Measurements from ENCODE around the gene ABCA4.

ABCA4 gene

DNA sequence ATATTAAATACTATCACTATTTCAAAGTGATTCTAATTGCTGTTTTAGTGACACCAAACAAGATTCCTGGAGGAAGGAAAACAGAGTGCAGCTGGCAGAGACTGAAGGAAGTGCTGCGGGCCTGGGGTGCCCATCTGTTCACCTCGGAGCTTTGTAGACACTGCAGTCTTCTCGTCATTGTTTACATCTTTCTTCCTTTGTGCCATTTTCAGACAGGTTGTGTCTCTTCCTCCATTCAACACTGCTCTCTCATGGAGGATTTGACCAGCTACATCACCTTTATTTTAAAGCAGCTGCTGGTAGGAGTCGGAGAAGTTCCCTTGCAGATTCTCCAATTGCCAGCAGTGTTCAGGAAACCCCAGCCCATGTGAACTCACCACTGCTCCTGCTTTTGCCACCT, 37.3 kb downstream of the ABCA4 start:
- no peak for DNase-seq (ENCODE audit: low read depth)

DNA sequence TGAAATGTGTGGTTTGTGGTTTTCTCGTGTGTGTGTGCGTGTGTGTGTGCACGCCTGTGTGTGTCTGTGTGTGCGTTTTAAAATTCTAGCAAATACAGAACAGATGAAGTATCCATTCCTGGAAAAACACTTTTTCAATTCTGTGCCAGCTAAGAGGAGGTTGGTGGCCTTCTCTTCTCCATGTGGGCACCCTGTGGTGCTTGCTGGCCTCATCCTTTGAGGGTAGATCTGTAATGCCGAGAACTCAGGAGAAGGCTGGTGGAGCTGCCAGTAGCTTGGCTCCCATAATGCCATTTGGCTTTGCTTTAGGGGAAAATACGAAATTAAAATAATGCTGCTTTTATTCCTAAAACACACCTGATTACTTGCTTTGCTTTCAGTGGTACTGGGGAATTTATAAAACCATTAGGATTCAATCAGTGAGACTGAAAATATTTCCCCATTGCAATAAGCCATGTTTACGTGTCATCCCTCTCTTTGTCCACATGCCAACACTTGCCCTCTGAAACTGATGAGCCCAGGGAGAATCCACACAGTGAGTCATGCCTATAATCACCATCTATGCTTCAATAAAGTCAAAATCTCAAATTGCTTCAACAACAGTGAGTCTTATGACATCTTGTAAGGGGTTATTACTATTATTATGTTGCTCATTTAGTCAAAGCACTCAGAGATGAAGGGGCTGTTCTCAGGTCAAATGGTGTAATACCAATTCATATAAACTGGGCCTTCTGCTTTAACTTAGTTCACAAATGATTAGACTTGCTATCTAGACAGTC, 39.2 kb downstream of the ABCA4 start:
- no peak for DNase-seq (ENCODE audit: low read depth)

DNA sequence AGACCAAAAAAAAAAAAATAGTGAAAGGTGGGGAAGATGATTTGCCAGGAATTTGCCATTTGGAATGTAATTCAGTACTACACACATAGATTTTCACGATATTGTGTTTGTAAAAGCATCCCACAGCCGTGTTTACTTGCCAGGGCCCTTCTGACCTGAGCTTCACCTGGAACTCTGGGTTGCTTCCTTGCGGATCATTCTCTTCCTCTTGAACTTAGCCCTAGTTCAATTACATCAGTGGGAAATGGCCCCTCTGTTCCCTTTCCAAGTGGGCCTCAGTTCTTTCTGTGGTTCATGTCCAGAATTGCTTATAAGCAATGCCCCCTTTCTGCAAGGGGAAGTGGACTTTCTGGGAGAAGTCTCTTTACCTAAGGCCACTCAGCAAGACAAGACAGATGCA, 41.0 kb downstream of the ABCA4 start:
- no peak for DNase-seq (ENCODE audit: low read depth)

DNA sequence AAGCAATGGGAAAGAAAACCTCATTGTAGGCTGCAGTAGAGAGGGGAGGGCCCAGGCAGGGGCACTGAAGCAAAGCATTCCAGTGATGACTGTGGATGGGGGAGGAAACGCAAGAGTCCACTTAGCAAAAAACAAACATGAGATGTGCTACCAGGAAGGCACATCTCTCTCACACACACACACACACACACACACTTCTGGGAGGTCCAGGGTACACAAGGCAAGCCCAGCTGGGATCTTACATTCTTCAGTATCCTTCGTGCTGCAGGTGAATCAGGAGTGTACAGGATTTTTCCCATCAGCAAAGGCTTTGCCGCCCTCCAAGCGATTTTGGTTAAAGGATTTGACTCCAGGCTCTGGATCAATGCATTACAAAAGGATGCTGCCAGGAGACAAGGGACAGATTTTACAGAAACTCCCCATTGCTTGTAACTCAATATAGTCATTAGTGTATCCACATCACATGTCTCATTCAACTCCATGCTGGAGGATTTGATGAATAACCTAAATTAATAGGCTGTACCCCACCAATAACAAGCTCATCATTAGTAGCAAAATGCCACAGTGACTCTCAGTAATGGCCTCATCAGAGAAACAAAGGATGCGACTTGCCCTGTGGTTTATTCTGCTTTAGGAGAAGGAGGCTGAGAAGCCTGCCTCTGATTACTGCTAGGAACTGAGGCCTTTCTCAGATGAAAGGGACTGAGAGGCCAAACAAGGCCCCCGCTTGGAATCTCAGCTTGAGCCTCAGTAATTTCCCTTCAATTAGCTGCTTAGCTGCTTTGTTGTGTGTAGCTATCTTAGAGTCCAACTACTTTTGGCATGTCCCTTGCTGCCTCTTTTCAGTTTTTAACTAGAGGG, 41.6 kb downstream of the ABCA4 start:
- DNase-seq (ENCODE audit: low read depth), result no peak

DNA sequence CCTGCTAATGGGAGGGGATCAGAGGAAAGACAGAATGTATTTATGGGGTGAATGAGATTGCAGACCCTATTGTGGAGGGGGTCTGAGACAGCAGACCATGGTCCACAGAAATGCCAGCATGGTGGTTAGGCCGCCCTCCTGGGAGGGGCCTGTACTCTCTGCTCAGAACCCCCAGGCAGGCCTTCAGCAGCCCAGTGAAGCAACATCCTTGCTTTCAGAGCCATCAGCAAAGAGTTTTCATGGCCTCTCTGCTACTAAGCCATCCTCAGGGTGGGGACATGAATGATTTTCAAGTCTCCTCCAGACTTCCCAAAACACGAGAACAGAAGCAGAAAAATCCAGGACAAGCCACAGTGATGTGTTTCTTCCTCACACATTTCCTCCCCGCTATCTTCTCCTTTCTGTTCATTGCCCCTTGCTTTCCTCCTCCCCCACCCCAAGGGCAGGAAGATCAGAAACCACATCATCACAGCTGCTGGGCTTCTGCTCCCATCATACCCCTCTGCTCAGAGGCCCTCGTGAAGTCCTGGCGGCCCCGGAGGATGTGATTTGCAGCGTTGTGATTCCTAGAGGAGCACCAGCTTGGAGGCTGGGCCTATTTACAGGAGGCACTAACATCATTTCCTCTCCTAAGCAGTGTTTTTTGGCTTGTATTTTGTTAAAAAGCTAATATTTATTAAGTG, 48.0 kb downstream of the ABCA4 start:
- DNase-seq (ENCODE audit: low read depth), result no peak

DNA sequence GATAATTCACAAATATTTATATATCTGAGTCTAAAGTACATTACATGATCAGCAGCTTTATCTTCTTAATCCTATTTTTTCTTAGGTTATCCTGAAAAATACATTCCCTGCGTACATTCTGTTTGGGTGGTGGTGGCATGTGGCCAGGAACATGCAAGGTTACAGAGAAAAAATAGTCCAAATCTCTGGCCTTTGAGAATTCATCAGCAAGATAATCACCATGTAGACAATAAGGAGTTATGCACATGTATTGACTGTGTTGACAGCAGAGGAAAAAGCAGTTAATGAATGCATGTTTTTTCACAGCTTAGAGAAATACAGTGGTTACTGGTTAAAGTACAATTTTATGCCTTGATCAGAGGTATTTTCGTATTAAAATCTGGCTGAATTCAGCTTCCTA, 49.0 kb downstream of the ABCA4 start:
- no peak for DNase-seq (ENCODE audit: low read depth)

DNA sequence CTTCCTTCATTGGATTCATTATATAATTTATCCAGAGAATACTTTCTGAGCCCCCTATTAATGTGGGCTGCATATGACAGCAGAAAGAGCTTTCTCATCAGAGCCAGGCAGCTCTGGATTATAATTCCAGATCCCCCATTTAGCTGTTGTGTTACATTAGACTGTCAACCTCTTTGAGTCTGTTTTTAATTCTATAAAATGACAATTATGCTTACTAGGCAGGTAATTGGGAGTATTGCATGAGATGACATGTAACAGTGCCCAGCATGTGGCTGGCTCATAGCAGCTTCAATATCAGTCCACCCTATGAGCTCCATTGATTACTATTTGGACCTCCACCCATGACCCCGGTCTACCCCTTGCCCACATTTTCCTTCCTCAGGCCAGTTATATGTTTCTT, 49.6 kb downstream of the ABCA4 start:
- DNase-seq (ENCODE audit: low read depth), result no peak

DNA sequence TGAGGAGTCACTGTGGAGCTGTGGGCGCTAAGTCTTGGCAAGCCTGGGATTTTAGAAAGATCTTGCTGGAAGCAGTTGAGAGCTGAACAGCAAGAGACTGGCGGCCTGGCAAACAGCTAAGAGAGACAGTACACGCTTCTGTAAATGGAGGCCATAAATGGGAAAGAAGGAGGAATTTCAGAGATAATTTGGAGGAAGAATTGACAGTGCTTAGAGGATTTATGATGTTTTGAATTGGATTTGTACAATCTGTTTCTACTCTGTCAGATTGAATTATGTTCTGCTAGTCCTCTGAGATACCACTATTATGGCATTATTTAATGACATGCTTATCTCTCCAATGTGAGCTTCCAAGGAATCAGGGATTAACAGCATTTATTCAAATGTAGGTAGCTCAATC, 50.1 kb downstream of the ABCA4 start:
- DNase-seq (ENCODE audit: low read depth), result no peak

DNA sequence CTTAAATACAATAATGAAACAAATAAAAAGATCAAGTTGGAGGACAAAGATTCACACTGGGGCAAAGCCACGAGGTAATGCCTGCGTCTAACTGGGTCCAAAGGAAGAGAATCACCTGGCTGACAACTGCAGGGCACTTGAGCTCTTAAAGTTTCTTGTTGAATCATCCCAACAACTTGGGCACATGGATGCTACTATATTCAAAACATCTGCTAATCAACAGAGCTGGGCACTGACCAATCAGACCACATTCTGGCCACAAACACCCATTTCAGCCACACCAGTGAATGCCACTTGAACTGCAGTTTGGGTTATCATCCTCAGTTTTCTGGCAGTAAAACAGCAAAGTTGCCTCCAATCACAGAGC, 51.0 kb downstream of the ABCA4 start:
- DNase-seq (ENCODE audit: low read depth), result no peak

DNA sequence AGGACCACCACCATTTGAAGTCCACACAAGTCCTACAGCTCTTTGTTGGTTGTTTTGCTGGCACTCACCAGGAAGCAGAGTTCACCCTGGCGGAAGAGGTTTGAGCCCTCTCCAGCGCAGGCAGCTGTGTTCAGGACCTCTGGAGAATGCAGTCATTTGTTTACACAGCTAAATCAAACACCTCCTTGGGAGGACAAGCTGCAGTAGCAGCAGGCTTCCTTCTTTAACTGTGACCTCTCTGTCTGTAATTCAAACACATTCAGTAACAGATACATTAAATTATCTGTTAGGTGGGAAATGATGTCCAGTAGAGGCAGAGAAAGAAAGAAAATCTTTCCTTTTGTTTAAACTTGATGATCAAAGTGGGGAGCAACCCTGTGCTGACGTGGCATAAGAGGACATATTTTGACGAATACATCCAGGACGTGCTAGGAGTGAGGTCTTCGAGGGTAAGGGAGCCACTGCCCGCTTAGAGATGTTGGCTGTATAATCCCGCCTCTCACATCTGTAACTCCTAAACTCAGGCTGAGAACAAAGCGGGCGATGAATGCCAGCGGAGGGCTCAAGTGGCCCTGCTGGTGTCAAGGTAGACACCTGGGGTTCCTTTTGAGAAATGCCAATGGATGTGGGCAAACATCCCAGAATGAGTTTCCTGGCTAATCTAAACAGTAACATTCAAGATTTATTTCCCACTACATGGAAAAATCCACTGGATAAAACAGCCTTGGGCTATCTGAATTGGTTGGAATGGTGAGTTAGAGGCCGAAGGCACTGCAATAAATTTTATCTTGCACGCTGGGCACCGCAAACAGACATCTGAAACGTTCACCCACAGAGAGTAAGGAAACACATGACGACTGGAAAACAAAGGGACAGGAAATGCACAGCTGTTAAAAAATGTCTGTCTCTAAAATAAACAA, 51.7 kb downstream of the ABCA4 start:
- DNase-seq (ENCODE audit: low read depth), result no peak

DNA sequence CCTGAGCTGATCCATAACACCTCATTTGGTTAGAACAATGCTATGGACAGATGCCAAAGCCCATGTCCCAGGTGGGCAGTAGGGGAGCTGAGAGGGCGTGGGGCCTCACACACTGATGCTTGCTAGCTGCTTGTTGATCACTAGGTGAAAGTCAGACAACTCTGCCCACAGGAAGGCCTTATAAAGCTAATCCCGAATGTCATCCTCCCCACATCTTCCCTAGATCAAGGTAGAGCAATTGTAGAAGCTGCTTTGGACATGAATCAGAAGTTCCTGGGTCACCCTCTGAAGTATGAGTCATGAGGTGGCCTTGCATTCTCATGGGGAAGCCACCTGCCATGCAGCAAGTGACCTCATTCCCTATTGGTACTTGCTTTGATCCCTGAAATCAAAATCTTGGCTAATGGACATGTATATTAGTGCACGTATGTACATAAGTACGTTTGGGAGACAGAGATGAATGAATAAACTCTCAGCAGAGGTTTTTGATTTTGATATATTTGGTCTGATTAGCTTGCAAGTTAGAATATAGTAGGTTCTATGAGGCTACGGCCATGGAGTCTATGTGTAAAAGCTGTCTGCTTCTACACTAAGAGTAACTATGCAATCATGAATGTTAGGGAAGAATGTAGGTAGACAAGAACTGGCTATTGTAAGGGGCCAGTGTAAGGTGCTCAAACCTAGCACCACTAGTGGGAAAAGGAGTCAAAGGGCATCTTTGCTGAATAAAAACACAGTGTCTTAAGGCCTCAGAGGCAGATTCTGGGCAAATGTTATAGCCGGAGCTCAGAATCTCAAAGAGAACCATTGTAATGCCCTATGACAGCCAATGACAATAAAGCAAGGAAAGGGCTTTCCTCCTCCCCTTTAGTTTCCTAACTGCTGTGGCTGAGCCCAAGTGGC, 52.6 kb downstream of the ABCA4 start:
- DNase-seq (ENCODE audit: low read depth), result no peak

DNA sequence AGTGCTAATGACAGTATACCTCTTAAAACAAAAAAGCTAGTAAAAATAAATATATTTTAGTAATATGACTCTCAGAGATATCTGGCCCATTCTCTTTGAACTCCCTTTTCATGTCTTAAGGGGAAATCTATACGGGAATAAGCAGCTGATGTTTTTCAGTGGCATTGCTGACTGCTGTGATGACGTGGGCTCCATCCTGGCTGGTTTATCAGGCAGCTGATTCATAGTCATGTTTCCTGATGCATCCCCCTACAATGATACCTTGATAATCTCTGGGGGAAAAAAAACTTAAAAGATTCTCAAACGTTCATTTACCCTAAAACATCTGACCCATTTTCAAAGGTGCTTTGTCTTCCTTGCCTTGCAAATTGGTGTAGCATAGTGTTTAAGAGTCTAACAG, 53.8 kb downstream of the ABCA4 start:
- DNase-seq (ENCODE audit: low read depth), result no peak

DNA sequence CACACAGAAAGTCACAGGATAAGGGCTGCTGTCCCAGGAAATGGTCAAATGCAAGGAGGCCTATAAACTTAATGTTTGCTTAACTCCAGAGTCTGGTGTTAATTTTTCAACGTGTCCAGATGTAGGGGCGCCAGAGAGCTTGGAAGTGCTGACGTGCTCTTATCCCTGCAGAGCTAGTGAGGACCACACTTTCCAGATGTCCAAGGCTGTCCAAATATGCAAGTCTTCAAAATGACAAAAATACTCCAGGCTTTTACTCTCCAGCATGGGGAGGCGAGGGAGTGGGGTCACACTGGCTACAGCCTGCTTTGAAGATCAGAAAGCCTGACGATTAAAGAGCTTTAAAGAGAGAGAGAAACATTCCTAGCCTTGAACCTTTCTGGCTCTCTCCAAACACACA, 57.6 kb downstream of the ABCA4 start:
- DNase-seq (ENCODE audit: low read depth), result no peak

DNA sequence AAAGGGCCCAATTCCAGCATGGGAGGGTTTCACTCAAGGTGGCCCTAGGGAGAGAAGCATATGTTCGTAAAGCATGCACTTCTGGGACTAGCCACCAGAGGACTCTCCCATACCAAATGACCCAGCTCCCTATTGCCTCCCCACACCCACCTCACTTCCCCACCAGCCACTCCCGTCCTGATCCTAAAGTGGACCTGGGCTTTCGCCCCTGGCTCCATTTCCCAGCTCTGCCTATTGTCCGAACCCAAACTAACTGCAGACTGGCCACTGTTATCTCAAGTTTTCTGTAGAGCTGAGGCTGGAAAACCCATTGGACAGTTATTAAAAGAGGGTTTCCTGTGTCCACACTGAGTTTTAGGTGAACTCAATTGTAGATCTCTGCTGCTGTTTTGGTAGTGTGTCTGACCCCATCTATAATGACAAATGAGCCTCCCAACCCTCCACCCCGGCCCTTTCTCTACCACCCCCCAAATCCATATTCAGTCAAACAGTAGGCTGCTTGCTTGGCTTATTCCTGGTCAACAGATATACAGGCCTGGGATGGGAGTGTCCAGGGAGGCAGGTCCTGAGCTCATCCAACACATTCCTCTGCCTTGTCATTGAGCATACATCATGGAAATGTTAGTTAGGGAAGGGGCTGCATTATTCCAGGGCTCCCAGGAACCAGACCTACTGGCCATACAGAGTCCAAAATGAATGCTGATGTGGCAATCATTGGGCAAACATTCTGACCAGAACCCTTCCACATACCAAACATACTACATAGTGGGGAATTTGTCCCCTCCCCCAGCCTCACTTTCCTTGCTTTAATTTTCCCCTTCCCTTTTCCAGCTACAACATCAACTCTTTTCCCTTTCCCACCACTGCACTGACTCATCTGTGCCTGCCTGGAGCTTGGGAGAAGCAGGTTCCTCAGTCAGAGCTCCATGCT, 59.2 kb downstream of the ABCA4 start:
- no peak for DNase-seq (ENCODE audit: low read depth)

DNA sequence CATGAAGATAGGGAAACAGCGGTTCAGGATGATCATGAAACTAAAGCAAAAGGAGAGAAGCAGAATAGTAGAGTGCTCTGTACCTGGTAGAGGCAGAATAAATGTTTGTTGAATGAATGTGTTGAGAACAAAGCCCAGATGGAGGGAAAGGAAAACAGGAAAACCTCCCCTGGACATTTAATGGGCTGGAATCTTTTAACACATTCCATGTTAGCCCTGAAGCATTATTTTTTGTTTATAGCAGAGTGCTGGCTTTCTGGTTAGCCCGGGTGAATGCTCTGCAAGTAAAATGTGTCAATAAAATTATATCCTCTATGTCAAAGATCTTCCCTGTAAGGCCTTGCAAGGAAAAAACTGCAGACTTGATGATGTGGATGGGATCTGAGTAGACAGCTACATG, 60.2 kb downstream of the ABCA4 start:
- DNase-seq (ENCODE audit: low read depth), result no peak

DNA sequence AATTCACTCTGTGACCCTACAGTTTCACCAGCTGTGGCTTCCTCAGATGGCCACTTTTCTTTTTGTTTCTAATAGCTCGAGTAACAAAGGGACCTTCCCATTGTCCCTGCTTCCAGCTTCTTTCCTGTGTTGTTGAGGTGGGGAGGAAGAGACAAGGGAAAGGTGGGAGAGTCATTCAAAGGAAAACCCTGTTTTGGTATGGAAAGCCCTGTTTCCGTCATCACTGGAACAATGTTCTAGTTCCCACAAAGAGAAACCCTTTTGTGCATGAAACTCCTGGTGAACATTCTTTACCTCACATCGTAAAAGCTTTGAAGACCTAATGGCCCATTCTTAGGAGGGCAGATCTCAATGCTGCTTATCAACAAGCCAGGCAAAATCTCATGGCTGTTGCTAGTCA, 62.2 kb downstream of the ABCA4 start:
- no peak for DNase-seq (ENCODE audit: low read depth)

DNA sequence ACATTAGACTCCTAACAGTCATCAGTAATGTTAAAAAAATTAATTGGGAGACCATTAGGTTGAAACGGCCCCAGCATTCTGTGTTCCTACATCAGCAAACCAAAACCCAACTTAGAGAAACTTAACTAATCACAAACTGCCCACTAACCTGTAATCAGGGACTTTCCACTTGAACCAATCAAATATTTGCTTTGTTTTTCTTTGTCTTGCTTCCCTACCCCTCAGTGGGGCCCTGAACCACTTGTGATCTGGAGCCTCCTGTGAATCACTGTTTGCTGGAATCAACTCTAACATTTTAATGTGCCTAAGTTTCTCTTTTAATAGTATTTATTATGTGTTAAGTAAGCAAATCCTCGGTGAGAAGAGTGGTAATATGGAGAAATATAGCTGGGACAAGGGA, 64.0 kb downstream of the ABCA4 start:
- DNase-seq (ENCODE audit: low read depth), result no peak

DNA sequence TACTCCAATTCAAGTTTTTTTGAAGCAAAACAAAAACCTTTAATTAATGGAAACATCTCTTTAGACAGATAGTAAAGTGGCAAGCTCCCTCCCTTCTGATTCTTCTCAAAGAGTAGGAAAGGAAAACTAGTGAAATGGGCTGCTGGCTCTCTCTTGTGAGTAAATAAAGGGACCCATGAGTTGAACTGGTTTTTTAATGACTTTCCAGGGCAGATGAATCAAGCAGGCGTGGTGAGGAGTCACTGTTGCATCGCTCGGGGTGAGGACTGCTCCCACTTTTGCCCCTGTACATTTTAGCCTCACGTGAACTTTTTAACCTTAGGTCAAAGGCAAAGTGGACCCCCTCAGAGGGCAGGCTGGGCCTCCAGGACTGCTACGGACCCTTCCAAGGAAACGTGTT, 64.8 kb downstream of the ABCA4 start:
- DNase-seq (ENCODE audit: low read depth), result no peak

DNA sequence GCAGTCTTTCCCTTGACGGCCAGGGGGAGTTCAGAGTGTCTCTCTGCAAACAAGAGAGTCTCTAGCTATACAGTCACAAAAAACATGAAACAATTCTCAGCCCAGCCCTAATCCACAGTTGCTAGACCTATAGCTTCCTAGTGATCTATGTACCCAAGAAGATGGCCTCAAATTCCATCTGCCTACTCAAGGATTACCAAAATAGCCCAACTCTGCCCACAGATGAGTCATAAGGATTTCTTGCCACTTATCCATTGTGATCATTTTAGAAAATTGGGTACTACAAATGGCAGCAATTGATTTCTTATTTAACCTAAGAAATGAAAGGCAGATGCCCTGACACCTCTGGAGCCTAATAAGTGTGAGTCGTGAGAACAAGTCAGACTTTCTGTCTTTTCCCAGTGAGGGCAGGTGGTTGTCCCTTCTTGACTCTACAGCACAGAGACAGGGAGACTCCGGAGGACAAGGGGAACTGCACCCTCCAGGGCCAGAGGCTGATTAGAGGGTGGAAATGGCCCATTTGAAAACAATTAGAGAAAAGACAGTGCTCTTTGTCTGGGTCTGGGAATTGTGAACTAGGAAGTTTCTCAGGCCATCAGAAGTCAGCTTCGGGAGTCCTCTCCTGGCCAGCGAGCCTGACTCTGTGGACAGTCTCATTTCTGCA, 65.4 kb downstream of the ABCA4 start:
- no peak for DNase-seq (ENCODE audit: low read depth)

Data from T follicular helper cell (primary cell).